ENCODE data around the gene IGSF9B.

The IGSF9B gene

GRCh38 chr11:133985981-133986944 lies 29.5 kb upstream of the IGSF9B start:
- no peak for TF ChIP-seq TEAD4 (IDR thresholded peaks at IDR 0.05)
- no peak for TF ChIP-seq CEBPB (IDR thresholded peaks at IDR 0.05)
- no peak for TF ChIP-seq EP300 (IDR thresholded peaks at IDR 0.05; ENCODE audit: borderline replicate concordance)
- no peak for TF ChIP-seq NFIC (IDR thresholded peaks at IDR 0.05)
- no peak for TF ChIP-seq REST (IDR thresholded peaks at IDR 0.05; ENCODE audit: low read depth)
- no peak for TF ChIP-seq FOXM1 (IDR thresholded peaks at IDR 0.05; ENCODE audit: borderline replicate concordance, low read depth)
- TF ChIP-seq USF1 (IDR thresholded peaks at IDR 0.05): no peak
- TF ChIP-seq TCF12 (IDR thresholded peaks at IDR 0.05; ENCODE audit: low read depth): no peak
- TF ChIP-seq YY1 (IDR thresholded peaks at IDR 0.05; ENCODE audit: low read depth): no peak
- no peak for TF ChIP-seq TAF1 (IDR thresholded peaks at IDR 0.05; ENCODE audit: low read depth)
- TF ChIP-seq RAD21 (IDR thresholded peaks at IDR 0.05; ENCODE audit: low read depth): no peak
- TF ChIP-seq EGR1 (IDR thresholded peaks at IDR 0.05): no peak
- no peak for TF ChIP-seq CREB1 (IDR thresholded peaks at IDR 0.05; ENCODE audit: low read depth)
- no peak for TF ChIP-seq MAX (IDR thresholded peaks at IDR 0.05)
- no peak for TF ChIP-seq ZBTB7A (IDR thresholded peaks at IDR 0.05; ENCODE audit: low read depth)

- TF ChIP-seq USF1 (IDR thresholded peaks at IDR 0.05) (no peak), YY1 (IDR thresholded peaks at IDR 0.05; ENCODE audit: low read depth) (no peak), EP300 (IDR thresholded peaks at IDR 0.05; ENCODE audit: borderline replicate concordance) (no peak), FOXM1 (IDR thresholded peaks at IDR 0.05; ENCODE audit: borderline replicate concordance, low read depth) (no peak), REST (IDR thresholded peaks at IDR 0.05; ENCODE audit: low read depth) (no peak), ZBTB7A (IDR thresholded peaks at IDR 0.05; ENCODE audit: low read depth) (no peak), EGR1 (IDR thresholded peaks at IDR 0.05) (no peak), TAF1 (IDR thresholded peaks at IDR 0.05; ENCODE audit: low read depth) (no peak), TEAD4 (IDR thresholded peaks at IDR 0.05) (no peak), RAD21 (IDR thresholded peaks at IDR 0.05; ENCODE audit: low read depth) (no peak), CEBPB (IDR thresholded peaks at IDR 0.05) (no peak), NFIC (IDR thresholded peaks at IDR 0.05) (no peak), MAX (IDR thresholded peaks at IDR 0.05) (no peak), TCF12 (IDR thresholded peaks at IDR 0.05; ENCODE audit: low read depth) (no peak), CREB1 (IDR thresholded peaks at IDR 0.05; ENCODE audit: low read depth) (no peak)
Observed at GRCh38 chr11:133984828-133985227, 28.1 kb upstream of the IGSF9B start.

GRCh38 chr11:133983660-133984316 lies 27.0 kb upstream of the IGSF9B start:
- no peak for TF ChIP-seq EGR1 (IDR thresholded peaks at IDR 0.05)
- TF ChIP-seq TAF1 (IDR thresholded peaks at IDR 0.05; ENCODE audit: low read depth): no peak
- TF ChIP-seq NFIC (IDR thresholded peaks at IDR 0.05): no peak

- no peak for TF ChIP-seq CREB1 (IDR thresholded peaks at IDR 0.05; ENCODE audit: low read depth)
- TF ChIP-seq USF1 (IDR thresholded peaks at IDR 0.05): no peak
- TF ChIP-seq ZBTB7A (IDR thresholded peaks at IDR 0.05; ENCODE audit: low read depth): no peak
- no peak for TF ChIP-seq EP300 (IDR thresholded peaks at IDR 0.05; ENCODE audit: borderline replicate concordance)
- no peak for TF ChIP-seq CEBPB (IDR thresholded peaks at IDR 0.05)
- no peak for TF ChIP-seq RAD21 (IDR thresholded peaks at IDR 0.05; ENCODE audit: low read depth)
- no peak for TF ChIP-seq REST (IDR thresholded peaks at IDR 0.05; ENCODE audit: low read depth)
- TF ChIP-seq TAF1 (IDR thresholded peaks at IDR 0.05; ENCODE audit: low read depth): no peak
- TF ChIP-seq MAX (IDR thresholded peaks at IDR 0.05): no peak
- TF ChIP-seq TCF12 (IDR thresholded peaks at IDR 0.05; ENCODE audit: low read depth): no peak
Observed at GRCh38 chr11:133982876-133983275, 26.1 kb upstream of the IGSF9B start.

Data from Ishikawa (cell line).